ENCODE measurements around the gene PPARG. TPM values are rescaled to one million over a fixed set of nuclear protein-coding genes. Genes with fewer than 3 reads are reported as not detected.
"Not testable (repeated sequence)": the region's sequence is repeated elsewhere in the genome, so short reads cannot be mapped to it uniquely, and the experiment has no call there.

The PPARG gene
- polyA plus RNA-seq, 4 donors: 11.7 to 40.3 (median 30.6) TPM

- WGBS, 3 donors: 88 to 91% (median 90%) methylated on average over 5 of the region's 5 CpGs
- DNase-seq: no peak
- H3K9me3 ChIP-seq (ENCODE audit: control insufficient read depth in 2 of 2, insufficient read depth in 1 of 2, low read depth in 1 of 2, low read length in 1 of 2): no peaks in the 10 kb centered on the region
- no peaks in the 10 kb centered on the region for H3K27me3 ChIP-seq (ENCODE audit: control insufficient read depth in 3 of 3, insufficient read depth in 3 of 3, low read length in 3 of 3)
- FAIRE-seq: no peak
- H3K4me3 ChIP-seq (ENCODE audit: low read depth in 1 of 3, low read length in 3 of 3): no peak overlapping the region
- H3K4me1 ChIP-seq (ENCODE audit: control insufficient read depth in 3 of 3, insufficient read depth in 2 of 3, low read depth in 1 of 3, low read length in 2 of 3): no peaks in the 10 kb centered on the region
- no peak overlapping the region for H3K27ac ChIP-seq (ENCODE audit: low read depth in 1 of 3, low read length in 2 of 3)
- no peaks in the 10 kb centered on the region for H3K36me3 ChIP-seq (ENCODE audit: control insufficient read depth in 3 of 3, insufficient read depth in 2 of 3, low read depth in 1 of 3, low read length in 3 of 3)
Observed at GRCh38 chr3:12270976-12271375, 17.9 kb upstream of the PPARG start.

DNA sequence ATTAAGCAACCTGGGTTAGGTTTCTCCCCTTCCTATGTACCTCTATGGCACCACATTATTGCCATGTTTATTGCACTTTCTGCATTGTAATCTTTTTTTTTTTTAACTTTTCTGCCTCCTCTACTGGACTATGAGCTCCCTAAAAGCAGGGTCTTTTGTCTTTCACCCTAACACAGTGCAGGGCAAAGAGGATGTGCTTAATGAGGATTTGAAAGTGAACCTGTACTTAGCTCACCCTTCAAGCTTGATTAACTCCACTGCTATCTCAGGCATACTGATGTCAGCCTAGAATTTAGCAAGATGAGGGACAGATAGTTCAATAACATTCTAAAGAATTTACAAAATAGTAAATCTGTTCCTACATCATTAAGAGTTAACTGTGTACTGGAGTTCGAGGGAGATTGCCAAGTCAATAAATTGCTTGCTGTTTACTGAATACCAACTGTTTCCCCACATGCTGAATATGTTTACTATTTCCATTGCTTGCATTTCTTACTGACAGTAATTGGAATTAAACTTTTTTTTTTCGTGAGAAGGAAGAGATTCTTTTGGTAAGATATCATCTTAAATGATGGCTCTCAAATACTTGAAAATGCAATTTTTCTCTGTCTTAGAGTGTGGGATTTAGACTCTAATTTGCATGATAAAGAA is 15.7 kb upstream of the PPARG start:
- FAIRE-seq (no peak), DNase-seq (no peak)
- no peak overlapping the region for H3K27ac ChIP-seq (ENCODE audit: low read depth in 1 of 3, low read length in 2 of 3)
- no peak overlapping the region for H3K4me3 ChIP-seq (ENCODE audit: low read depth in 1 of 3, low read length in 3 of 3)
- H3K9me3 ChIP-seq (ENCODE audit: control insufficient read depth in 2 of 2, insufficient read depth in 1 of 2, low read depth in 1 of 2, low read length in 1 of 2): no peaks in the 10 kb centered on the region
- WGBS, 3 donors: 41 to 52% (median 45%) methylated on average over 2 of the region's 2 CpGs
- H3K36me3 ChIP-seq (ENCODE audit: control insufficient read depth in 3 of 3, insufficient read depth in 2 of 3, low read depth in 1 of 3, low read length in 3 of 3): no peaks in the 10 kb centered on the region
- H3K4me1 ChIP-seq (ENCODE audit: control insufficient read depth in 3 of 3, insufficient read depth in 2 of 3, low read depth in 1 of 3, low read length in 2 of 3): no peaks in the 10 kb centered on the region
- no peaks in the 10 kb centered on the region for H3K27me3 ChIP-seq (ENCODE audit: control insufficient read depth in 3 of 3, insufficient read depth in 3 of 3, low read length in 3 of 3)

GRCh38 chr3:12275974-12276650 is 12.8 kb upstream of the PPARG start:
- Histone ChIP-seq H3K4me1 (ENCODE audit: control insufficient read depth in 3 of 3, insufficient read depth in 2 of 3, low read depth in 1 of 3, low read length in 2 of 3) (no peaks in the 10 kb centered on the region), H3K9me3 (ENCODE audit: control insufficient read depth in 2 of 2, insufficient read depth in 1 of 2, low read depth in 1 of 2, low read length in 1 of 2) (no peaks in the 10 kb centered on the region), H3K4me3 (ENCODE audit: low read depth in 1 of 3, low read length in 3 of 3) (no peak overlapping the region), H3K27me3 (ENCODE audit: control insufficient read depth in 3 of 3, insufficient read depth in 3 of 3, low read length in 3 of 3) (no peaks in the 10 kb centered on the region), H3K27ac (ENCODE audit: low read depth in 1 of 3, low read length in 2 of 3) (no peak overlapping the region), H3K36me3 (ENCODE audit: control insufficient read depth in 3 of 3, insufficient read depth in 2 of 3, low read depth in 1 of 3, low read length in 3 of 3) (no peaks in the 10 kb centered on the region)
- FAIRE-seq: no peak
- DNase-seq: no peak
- WGBS, 3 donors: 78 to 88% (median 80%) methylated on average over 3 of the region's 3 CpGs

GRCh38 chr3:12276827-12277226 is 12.0 kb upstream of the PPARG start:
- not testable (repeated sequence) for H3K9me3 ChIP-seq (ENCODE audit: control insufficient read depth in 2 of 2, insufficient read depth in 1 of 2, low read depth in 1 of 2, low read length in 1 of 2); H3K4me1 ChIP-seq (ENCODE audit: control insufficient read depth in 3 of 3, insufficient read depth in 2 of 3, low read depth in 1 of 3, low read length in 2 of 3); H3K36me3 ChIP-seq (ENCODE audit: control insufficient read depth in 3 of 3, insufficient read depth in 2 of 3, low read depth in 1 of 3, low read length in 3 of 3); H3K27ac ChIP-seq (ENCODE audit: low read depth in 1 of 3, low read length in 2 of 3); H3K4me3 ChIP-seq (ENCODE audit: low read depth in 1 of 3, low read length in 3 of 3); FAIRE-seq; H3K27me3 ChIP-seq (ENCODE audit: control insufficient read depth in 3 of 3, insufficient read depth in 3 of 3, low read length in 3 of 3); DNase-seq
- 88 to 95% (median 92%) methylated on average over 5 of the region's 5 CpGs for WGBS, 3 donors

DNA sequence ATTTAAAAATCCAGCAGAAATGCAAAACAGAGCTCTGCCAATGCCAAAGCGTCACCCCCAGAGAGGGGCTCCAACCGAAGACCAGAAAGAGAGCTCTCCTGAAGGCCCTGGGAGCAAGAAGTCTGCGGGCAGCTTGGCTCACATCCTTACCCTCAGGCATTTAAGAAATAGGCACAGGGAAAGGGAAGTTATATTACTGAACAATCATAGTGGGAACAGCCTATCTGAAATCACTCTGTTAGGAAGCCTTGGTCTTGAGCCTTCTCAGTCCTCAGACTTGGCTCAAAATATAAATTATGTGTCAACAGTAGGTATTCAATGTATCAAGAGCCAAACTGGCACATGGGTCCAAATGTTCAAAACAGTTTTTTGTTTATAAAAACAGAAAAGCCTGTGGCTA is 10.3 kb upstream of the PPARG start:
- Histone ChIP-seq H3K27ac (ENCODE audit: low read depth in 1 of 3, low read length in 2 of 3) (no peak overlapping the region), H3K4me1 (ENCODE audit: control insufficient read depth in 3 of 3, insufficient read depth in 2 of 3, low read depth in 1 of 3, low read length in 2 of 3) (no peaks in the 10 kb centered on the region), H3K36me3 (ENCODE audit: control insufficient read depth in 3 of 3, insufficient read depth in 2 of 3, low read depth in 1 of 3, low read length in 3 of 3) (no peaks in the 10 kb centered on the region), H3K27me3 (ENCODE audit: control insufficient read depth in 3 of 3, insufficient read depth in 3 of 3, low read length in 3 of 3) (no peaks in the 10 kb centered on the region), H3K9me3 (ENCODE audit: control insufficient read depth in 2 of 2, insufficient read depth in 1 of 2, low read depth in 1 of 2, low read length in 1 of 2) (no peaks in the 10 kb centered on the region), H3K4me3 (ENCODE audit: low read depth in 1 of 3, low read length in 3 of 3) (no peak overlapping the region)
- FAIRE-seq (no peak), DNase-seq (no peak)
- WGBS, 3 donors: 89 to 96% (median 92%) methylated on average over 3 of the region's 3 CpGs

DNA sequence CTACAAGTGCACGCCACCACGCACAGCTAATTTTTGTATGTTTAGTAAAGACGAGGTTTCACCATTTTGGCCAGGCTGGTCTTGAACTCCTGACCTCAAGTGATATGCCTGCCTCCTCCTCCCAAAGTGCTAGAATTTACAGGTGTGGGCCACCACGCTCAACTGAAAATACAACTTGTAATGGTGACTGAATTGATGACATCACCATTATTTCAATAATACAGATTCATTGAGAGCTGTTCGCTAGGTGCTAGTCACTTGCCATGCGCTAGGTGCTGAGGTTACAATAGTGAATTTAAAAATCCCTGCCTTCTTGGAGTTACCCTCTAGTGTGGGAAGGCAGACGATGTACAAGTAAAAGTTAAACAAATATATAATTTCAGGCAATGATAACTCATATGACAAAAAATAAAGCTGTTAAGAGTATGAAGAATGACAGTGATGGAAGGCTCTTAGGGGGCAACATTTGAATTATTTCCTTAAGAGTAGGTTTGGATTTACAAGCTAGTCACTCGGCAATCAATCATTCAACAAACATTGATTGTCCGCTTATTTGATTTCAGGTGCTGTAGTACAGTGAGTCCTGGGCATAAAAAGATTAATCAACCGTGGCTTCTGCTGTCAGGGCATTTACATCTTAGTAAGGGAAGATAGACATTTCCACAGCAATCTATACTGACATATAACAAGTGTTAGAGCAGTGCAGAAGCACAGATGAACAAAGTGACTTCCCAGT is 9.1 kb upstream of the PPARG start:
- Histone ChIP-seq H3K27me3 (ENCODE audit: control insufficient read depth in 3 of 3, insufficient read depth in 3 of 3, low read length in 3 of 3) (no peaks in the 10 kb centered on the region), H3K27ac (ENCODE audit: low read depth in 1 of 3, low read length in 2 of 3) (no peak overlapping the region), H3K4me3 (ENCODE audit: low read depth in 1 of 3, low read length in 3 of 3) (no peak overlapping the region), H3K4me1 (ENCODE audit: control insufficient read depth in 3 of 3, insufficient read depth in 2 of 3, low read depth in 1 of 3, low read length in 2 of 3) (no peaks in the 10 kb centered on the region), H3K36me3 (ENCODE audit: control insufficient read depth in 3 of 3, insufficient read depth in 2 of 3, low read depth in 1 of 3, low read length in 3 of 3) (no peaks in the 10 kb centered on the region), H3K9me3 (ENCODE audit: control insufficient read depth in 2 of 2, insufficient read depth in 1 of 2, low read depth in 1 of 2, low read length in 1 of 2) (no peaks in the 10 kb centered on the region)
- DNase-seq (no peak), FAIRE-seq (no peak)
- 84 to 88% (median 85%) methylated on average over 10 of the region's 10 CpGs for WGBS, 3 donors

DNA sequence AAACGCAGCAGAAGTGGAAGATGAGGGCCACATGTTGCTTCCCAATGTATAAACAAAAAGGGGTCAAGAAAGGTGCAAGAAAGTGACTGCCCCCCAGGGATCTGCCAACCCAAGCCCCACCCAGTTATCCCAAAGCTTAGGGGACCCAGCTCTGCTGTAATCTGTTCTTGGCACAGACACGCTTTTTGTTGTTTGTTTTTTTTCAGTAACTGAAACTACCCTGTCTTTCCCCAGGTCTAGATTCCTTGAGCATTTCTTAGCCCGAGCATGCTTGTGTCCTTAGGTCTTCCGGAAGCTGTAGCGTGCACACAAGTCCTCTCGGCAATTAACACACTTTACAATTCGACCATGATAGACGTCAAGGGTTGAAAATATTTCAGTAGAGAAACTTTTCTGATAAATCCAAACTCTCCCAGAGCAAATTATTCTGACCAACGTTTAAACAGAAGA is 8.5 kb upstream of the PPARG start:
- Histone ChIP-seq H3K9me3 (ENCODE audit: control insufficient read depth in 2 of 2, insufficient read depth in 1 of 2, low read depth in 1 of 2, low read length in 1 of 2) (peaks cover 0 to 3% of the 10 kb centered on the region in 2 donors), H3K4me3 (ENCODE audit: low read depth in 1 of 3, low read length in 3 of 3) (no peak overlapping the region), H3K4me1 (ENCODE audit: control insufficient read depth in 3 of 3, insufficient read depth in 2 of 3, low read depth in 1 of 3, low read length in 2 of 3) (no peaks in the 10 kb centered on the region), H3K27ac (ENCODE audit: low read depth in 1 of 3, low read length in 2 of 3) (no peak overlapping the region), H3K36me3 (ENCODE audit: control insufficient read depth in 3 of 3, insufficient read depth in 2 of 3, low read depth in 1 of 3, low read length in 3 of 3) (no peaks in the 10 kb centered on the region), H3K27me3 (ENCODE audit: control insufficient read depth in 3 of 3, insufficient read depth in 3 of 3, low read length in 3 of 3) (peaks cover 0 to 4% (median 2%) of the 10 kb centered on the region in 3 donors)
- FAIRE-seq (no peak), DNase-seq (no peak)
- WGBS, 3 donors: 64 to 72% (median 71%) methylated on average over 9 of the region's 9 CpGs

- Histone ChIP-seq H3K4me3 (ENCODE audit: low read depth in 1 of 3, low read length in 3 of 3) (no peak overlapping the region), H3K27ac (ENCODE audit: low read depth in 1 of 3, low read length in 2 of 3) (no peak overlapping the region), H3K36me3 (ENCODE audit: control insufficient read depth in 3 of 3, insufficient read depth in 2 of 3, low read depth in 1 of 3, low read length in 3 of 3) (no peaks in the 10 kb centered on the region), H3K4me1 (ENCODE audit: control insufficient read depth in 3 of 3, insufficient read depth in 2 of 3, low read depth in 1 of 3, low read length in 2 of 3) (peaks cover 0 to 2% (median 0%) of the 10 kb centered on the region in 3 donors), H3K27me3 (ENCODE audit: control insufficient read depth in 3 of 3, insufficient read depth in 3 of 3, low read length in 3 of 3) (peaks cover 0 to 18% (median 9%) of the 10 kb centered on the region in 3 donors), H3K9me3 (ENCODE audit: control insufficient read depth in 2 of 2, insufficient read depth in 1 of 2, low read depth in 1 of 2, low read length in 1 of 2) (peaks cover 0 to 3% of the 10 kb centered on the region in 2 donors)
- WGBS, 3 donors: 73 to 85% (median 76%) methylated on average over 2 of the region's 2 CpGs
- FAIRE-seq (no peak), DNase-seq (no peak)
Observed at GRCh38 chr3:12284591-12284990, 4.3 kb upstream of the PPARG start.
